ENCODE data around the gene RGR. TPM values are rescaled to one million over a fixed set of nuclear protein-coding genes. Genes with fewer than 3 reads are reported as not detected.

RGR gene
- not detected in 5 replicates for total RNA-seq (2022; extraction: Qiagen RNA extraction)

GRCh38 chr10:84244651-84245270 lies at the start of gene RGR:
Gene RGR (plus strand): TSS chr10:84245053. CDS start chr10:84245091, 38 bp downstream.

GRCh38 chr10:84225427-84226173 lies 19.3 kb upstream of the RGR start, which contains the start of gene LRIT2:
Gene LRIT2 (minus strand): TSS chr10:84225544. CDS start chr10:84225520, 24 bp downstream.

GRCh38 chr10:84241185-84241790 lies 3.6 kb upstream of the RGR start, which contains the start of gene LRIT1:
Gene LRIT1 (minus strand): TSS chr10:84241546. CDS start chr10:84241439, 107 bp downstream.

Other genes with a start within 250 kb of the RGR start
- 201 to 216 TPM (median 207 TPM) in 5 replicates for gene GHITM, start 105.5 kb upstream of the RGR start, total RNA-seq (2022; extraction: Qiagen RNA extraction)
- not detected in 5 replicates for gene GPR15LG, start 71.3 kb upstream of the RGR start, total RNA-seq (2022; extraction: Qiagen RNA extraction)
- 0.05 to 0.19 TPM (median 0.13 TPM) in 4 of 5 replicates, not detected in the other for gene CDHR1, start 50.5 kb upstream of the RGR start, total RNA-seq (2022; extraction: Qiagen RNA extraction)
- not detected in 5 replicates for gene LRIT2, start 19.5 kb upstream of the RGR start, total RNA-seq (2022; extraction: Qiagen RNA extraction)
- not detected in 5 replicates for gene LRIT1, start 3.5 kb upstream of the RGR start, total RNA-seq (2022; extraction: Qiagen RNA extraction)
- 8.5 to 12.1 TPM (median 10.4 TPM) in 5 replicates for gene CCSER2, start 83.5 kb downstream of the RGR start, total RNA-seq (2022; extraction: Qiagen RNA extraction)

Data from A549 treated with CORT108297 at 1 μM for 4 hours (cell line).